ENCODE measurements around the gene ZIK1. TPM values are rescaled to one million over a fixed set of nuclear protein-coding genes. Genes with fewer than 3 reads are reported as not detected.

ZIK1 gene
- total RNA-seq, 1 donor from 2014 or later, result 4.6 TPM

GRCh38 chr19:57611113-57611512 lies 27.2 kb downstream of the ZIK1 start:
- no peak for DNase-seq (ENCODE audit: low read depth in 2 of 2)

- DNase-seq (ENCODE audit: low read depth in 2 of 2), result peak; percentile 91 to 92
Observed at GRCh38 chr19:57613941-57614743, 30.2 kb downstream of the ZIK1 start, which contains the start of gene ZNF134. Gene ZNF134, plus strand, starts transcription at chr19:57614242. Its CDS starts 5,227 bp downstream, at chr19:57619469.

- no peak for DNase-seq (ENCODE audit: low read depth in 2 of 2)
Observed at GRCh38 chr19:57615346-57615745, 31.4 kb downstream of the ZIK1 start.

GRCh38 chr19:57620673-57621348 lies 36.9 kb downstream of the ZIK1 start:
- peak in 1 of 2 donors; percentile 7 for DNase-seq (ENCODE audit: low read depth in 2 of 2)

- no peak for DNase-seq (ENCODE audit: low read depth in 2 of 2)
Observed at GRCh38 chr19:57623091-57623490, 39.1 kb downstream of the ZIK1 start.

- peak; percentile 93 to 94 for DNase-seq (ENCODE audit: low read depth in 2 of 2)
Observed at GRCh38 chr19:57632987-57633831, 49.3 kb downstream of the ZIK1 start, which contains the start of gene ZNF211. Gene ZNF211, plus strand, starts transcription at chr19:57633168. Its CDS starts 179 bp downstream, at chr19:57633347.

GRCh38 chr19:57633832-57634131 lies 49.8 kb downstream of the ZIK1 start:
- no peak for DNase-seq (ENCODE audit: low read depth in 2 of 2)

- no peak for DNase-seq (ENCODE audit: low read depth in 2 of 2)
Observed at GRCh38 chr19:57637379-57637778, 53.4 kb downstream of the ZIK1 start.

GRCh38 chr19:57641715-57642234 lies 57.8 kb downstream of the ZIK1 start:
- no peak for DNase-seq (ENCODE audit: low read depth in 2 of 2)

GRCh38 chr19:57642396-57643046 lies 58.6 kb downstream of the ZIK1 start:
- DNase-seq (ENCODE audit: low read depth in 2 of 2), result no peak

Other genes with a start within 250 kb of the ZIK1 start
- 6.5 and 10.3 TPM in 2 replicates for gene ZNF304, start 232.9 kb upstream of the ZIK1 start, total RNA-seq
- 6.1 and 9.1 TPM in 2 replicates for gene TRAPPC2B, start 220.6 kb upstream of the ZIK1 start, total RNA-seq
- 1.7 and 3.0 TPM in 2 replicates for gene ZNF547, start 220.6 kb upstream of the ZIK1 start, total RNA-seq
- gene ZNF548, start 194.3 kb upstream of the ZIK1 start, total RNA-seq, result 8.1 and 11.3 TPM in 2 replicates
- gene ZNF17, start 173.0 kb upstream of the ZIK1 start, total RNA-seq, result 6.8 and 10.9 TPM in 2 replicates
- 6.5 and 8.7 TPM in 2 replicates for gene ZNF749, start 148.8 kb upstream of the ZIK1 start, total RNA-seq
- gene VN1R1, start 127.0 kb upstream of the ZIK1 start, total RNA-seq, result under 0.01 and 0.40 TPM in 2 replicates
- 10.9 and 12.9 TPM in 2 replicates for gene ZNF772, start 106.6 kb upstream of the ZIK1 start, total RNA-seq
- 7.0 and 9.7 TPM in 2 replicates for gene ZNF419, start 96.4 kb upstream of the ZIK1 start, total RNA-seq
- gene ZNF773, start 84.2 kb upstream of the ZIK1 start, total RNA-seq, result 6.1 and 9.9 TPM in 2 replicates
- 3.3 and 4.4 TPM in 2 replicates for gene ZNF549, start 56.8 kb upstream of the ZIK1 start, total RNA-seq
- 3.7 and 6.2 TPM in 2 replicates for gene ZNF550, start 24.3 kb upstream of the ZIK1 start, total RNA-seq
- gene ZNF416, start 5.2 kb upstream of the ZIK1 start, total RNA-seq, result 3.7 and 5.4 TPM in 2 replicates
- gene ZNF530, start 15.7 kb downstream of the ZIK1 start, total RNA-seq, result 2.6 and 3.3 TPM in 2 replicates
- 13.7 and 15.9 TPM in 2 replicates for gene ZNF134, start 30.1 kb downstream of the ZIK1 start, total RNA-seq
- 7.4 and 9.9 TPM in 2 replicates for gene ZNF211, start 49.0 kb downstream of the ZIK1 start, total RNA-seq
- not detected in 2 replicates for gene ZSCAN4, start 84.8 kb downstream of the ZIK1 start, total RNA-seq
- gene ZNF551, start 97.8 kb downstream of the ZIK1 start, total RNA-seq, result 5.4 and 6.3 TPM in 2 replicates
- gene ZNF154, start 125.1 kb downstream of the ZIK1 start, total RNA-seq, result under 0.01 and 0.99 TPM in 2 replicates
- 4.1 and 7.1 TPM in 2 replicates for gene ZNF671, start 143.5 kb downstream of the ZIK1 start, total RNA-seq
- gene ZNF776, start 162.7 kb downstream of the ZIK1 start, total RNA-seq, result 12.9 and 16.9 TPM in 2 replicates
- 8.5 and 15.7 TPM in 2 replicates for gene ZNF586, start 185.5 kb downstream of the ZIK1 start, total RNA-seq
- gene ZNF552, start 230.8 kb downstream of the ZIK1 start, total RNA-seq, result 4.6 and 8.5 TPM in 2 replicates
- 10.9 and 25.0 TPM in 2 replicates for gene ZNF587B, start 246.2 kb downstream of the ZIK1 start, total RNA-seq